GM12801 (cell line): ENCODE results near the gene GRIA1.

ENCODE experiments used
- TF ChIP-seq, protein P1 (sequence below): IDR thresholded peaks from one replicate; pipeline ENCODE4 v1.5.1; 2011; ENCODE audit warnings: control low read depth; ENCODE audit not compliant: insufficient read length; ENCODE audit errors: extremely low read depth

The GRIA1 gene

GRCh38 chr5:153562189-153562588, 71.7 kb downstream of the GRIA1 start:
- TF ChIP-seq, protein P1, sequence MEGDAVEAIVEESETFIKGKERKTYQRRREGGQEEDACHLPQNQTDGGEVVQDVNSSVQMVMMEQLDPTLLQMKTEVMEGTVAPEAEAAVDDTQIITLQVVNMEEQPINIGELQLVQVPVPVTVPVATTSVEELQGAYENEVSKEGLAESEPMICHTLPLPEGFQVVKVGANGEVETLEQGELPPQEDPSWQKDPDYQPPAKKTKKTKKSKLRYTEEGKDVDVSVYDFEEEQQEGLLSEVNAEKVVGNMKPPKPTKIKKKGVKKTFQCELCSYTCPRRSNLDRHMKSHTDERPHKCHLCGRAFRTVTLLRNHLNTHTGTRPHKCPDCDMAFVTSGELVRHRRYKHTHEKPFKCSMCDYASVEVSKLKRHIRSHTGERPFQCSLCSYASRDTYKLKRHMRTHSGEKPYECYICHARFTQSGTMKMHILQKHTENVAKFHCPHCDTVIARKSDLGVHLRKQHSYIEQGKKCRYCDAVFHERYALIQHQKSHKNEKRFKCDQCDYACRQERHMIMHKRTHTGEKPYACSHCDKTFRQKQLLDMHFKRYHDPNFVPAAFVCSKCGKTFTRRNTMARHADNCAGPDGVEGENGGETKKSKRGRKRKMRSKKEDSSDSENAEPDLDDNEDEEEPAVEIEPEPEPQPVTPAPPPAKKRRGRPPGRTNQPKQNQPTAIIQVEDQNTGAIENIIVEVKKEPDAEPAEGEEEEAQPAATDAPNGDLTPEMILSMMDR = no peak

DNA sequence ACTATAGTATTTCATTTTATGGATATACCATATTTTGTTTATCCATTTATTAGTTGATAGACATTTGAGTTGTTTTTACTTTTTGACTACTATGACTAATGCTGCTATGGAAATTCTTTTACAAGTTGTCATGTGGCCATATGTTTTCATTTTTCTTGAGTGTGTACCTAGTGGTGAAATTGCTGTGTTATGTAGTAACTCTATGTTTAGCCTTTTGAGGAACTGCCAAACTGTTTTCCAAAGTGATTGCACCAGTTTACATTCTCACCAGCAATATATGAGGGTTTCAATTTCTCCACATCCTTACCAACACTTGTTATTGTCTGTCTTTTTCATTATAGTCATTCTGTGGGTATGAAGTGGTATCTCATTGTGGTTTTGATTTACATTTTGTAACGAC, 75.4 kb downstream of the GRIA1 start:
- TF ChIP-seq, protein P1 = no peak

- TF ChIP-seq, protein P1 = no peak
Observed at GRCh38 chr5:153569036-153569435, 78.6 kb downstream of the GRIA1 start.

GRCh38 chr5:153571162-153571561, 80.7 kb downstream of the GRIA1 start:
- TF ChIP-seq, protein P1 = no peak

DNA sequence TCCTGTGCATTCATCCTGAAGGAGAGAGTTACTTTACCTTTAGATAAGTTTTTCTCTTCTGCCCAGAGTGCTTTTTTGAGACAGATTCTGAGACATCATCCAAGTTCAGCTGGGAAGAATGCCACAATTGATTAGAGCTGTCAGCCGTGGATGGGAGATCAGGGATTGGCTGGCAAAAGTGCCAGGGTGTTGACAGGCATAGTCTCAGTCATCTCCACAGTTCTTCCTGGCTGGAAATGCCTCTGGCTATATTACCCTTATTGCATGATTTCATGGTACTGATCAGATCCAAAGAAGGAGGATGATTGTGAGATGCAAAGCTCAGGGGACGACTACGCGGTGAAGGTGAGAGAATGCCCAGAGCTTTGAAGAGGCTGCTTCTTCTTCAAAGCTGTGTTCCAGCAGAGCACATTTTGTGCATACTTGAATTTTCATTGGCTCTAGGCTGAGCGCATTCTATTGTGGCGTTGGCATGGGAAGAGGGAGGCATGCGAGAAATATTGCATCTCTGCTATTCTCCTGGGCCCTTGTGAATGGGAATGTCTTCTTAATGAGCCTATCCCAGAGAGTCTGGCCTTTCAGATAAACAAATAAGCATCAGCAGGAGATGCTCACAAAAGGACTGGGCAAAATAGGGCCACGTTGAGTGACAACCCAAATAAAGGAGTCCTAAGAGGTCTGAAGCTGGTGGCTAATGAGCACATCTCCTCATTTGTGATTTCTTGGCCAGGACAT, 82.1 kb downstream of the GRIA1 start:
- TF ChIP-seq, protein P1 = no peak

- TF ChIP-seq, protein P1 = no peak
Observed at GRCh38 chr5:153573326-153574033, 83.0 kb downstream of the GRIA1 start.

- TF ChIP-seq, protein P1 = no peak
Observed at GRCh38 chr5:153584126-153584959, 93.9 kb downstream of the GRIA1 start.
